AG09309 (cell line): ENCODE results near the gene ZNF594.
"Not testable (repeated sequence)": the region's sequence is repeated elsewhere in the genome, so short reads cannot be mapped to it uniquely, and the experiment has no call there.

ENCODE experiments used
- DNase-seq: peaks from one replicate; pipeline ENCODE4 v3.0.0-alpha.2; 2010; ENCODE audit warnings: low read depth
- H3K4me3 ChIP-seq: 2 replicates; pipeline ENCODE4 v1.5.1; 2011; ENCODE audit warnings: mild to moderate bottlenecking, low read depth, low read length, moderate library complexity; ENCODE audit not compliant: control insufficient read depth
- CTCF ChIP-seq: IDR thresholded peaks from 2 replicates; pipeline ENCODE4 v1.5.1; 2011; ENCODE audit warnings: mild to moderate bottlenecking, low read depth, low read length, inconsistent platforms; ENCODE audit not compliant: insufficient read depth, control insufficient read depth; ENCODE audit errors: missing control alignments

ZNF594 gene

GRCh38 chr17:5136580-5137412 is 54.9 kb downstream of the ZNF594 start:
- H3K4me3 ChIP-seq, DNase-seq: not testable (repeated sequence)

- H3K4me3 ChIP-seq, result no peak overlapping the region
- no peak for TF ChIP-seq CTCF
- DNase-seq, result no peak
Observed at GRCh38 chr17:5135726-5136579, 55.7 kb downstream of the ZNF594 start.

- H3K4me3 ChIP-seq, DNase-seq: not testable (repeated sequence)
Observed at GRCh38 chr17:5135131-5135712, 56.4 kb downstream of the ZNF594 start.

GRCh38 chr17:5134571-5134970 is 57.1 kb downstream of the ZNF594 start:
- not testable (repeated sequence) for DNase-seq, H3K4me3 ChIP-seq

- H3K4me3 ChIP-seq, DNase-seq: not testable (repeated sequence)
Observed at GRCh38 chr17:5133961-5134360, 57.7 kb downstream of the ZNF594 start.

GRCh38 chr17:5133311-5133710 is 58.4 kb downstream of the ZNF594 start:
- no peak for TF ChIP-seq CTCF
- H3K4me3 ChIP-seq, result no peak overlapping the region
- DNase-seq, result no peak

- DNase-seq, H3K4me3 ChIP-seq: not testable (repeated sequence)
Observed at GRCh38 chr17:5132503-5133225, 59.0 kb downstream of the ZNF594 start.

GRCh38 chr17:5131799-5132502 is 59.7 kb downstream of the ZNF594 start:
- not testable (repeated sequence) for DNase-seq, H3K4me3 ChIP-seq

- DNase-seq, result no peak
- TF ChIP-seq CTCF, result no peak
- no peak overlapping the region for H3K4me3 ChIP-seq
Observed at GRCh38 chr17:5131146-5131715, 60.4 kb downstream of the ZNF594 start.

GRCh38 chr17:5130687-5131086 is 61.0 kb downstream of the ZNF594 start:
- H3K4me3 ChIP-seq, DNase-seq: not testable (repeated sequence)

GRCh38 chr17:5130261-5130660 is 61.4 kb downstream of the ZNF594 start:
- not testable (repeated sequence) for DNase-seq, H3K4me3 ChIP-seq

GRCh38 chr17:5129770-5130169 is 61.9 kb downstream of the ZNF594 start:
- not testable (repeated sequence) for DNase-seq

More at GRCh38 chr17:5129770-5130169, 61.9 kb downstream of the ZNF594 start:
- not testable (repeated sequence) for H3K4me3 ChIP-seq
